MCF 10A (cell line): ENCODE data around the gene MED1. TPM values are rescaled to one million over a fixed set of nuclear protein-coding genes. Genes with fewer than 3 reads are reported as not detected.
"Not testable (repeated sequence)": the region's sequence is repeated elsewhere in the genome, so short reads cannot be mapped to it uniquely, and the experiment has no call there.

Experiments used
- BruUV-seq: library from RNA; stranded (reverse); fragments of 400-500 nt; replicated peaks from 2 replicates; lab custom pipeline; 2021; lab: Mats Ljungman, UMichigan
- CTCF ChIA-PET: fragments of 300-600 bp; sonication (Branson Sonifier 250); formaldehyde crosslinking; extraction: SDS; loops from one replicate; lab custom pipeline; 2021; ENCODE audit warnings: antibody characterized with exemption, inconsistent platforms; lab: Yijun Ruan, JAX
- POLR2A ChIA-PET: fragments of 300-600, 350-650 bp; sonication (Branson Sonifier 250); formaldehyde crosslinking; extraction: SDS; loops from one replicate; lab custom pipeline; 2020; ENCODE audit warnings: antibody characterized with exemption, inconsistent platforms; lab: Yijun Ruan, JAX
- DNase-seq: peaks from one replicate; pipeline ENCODE4 v3.0.0-alpha.2; 2018; ENCODE audit not compliant: unreplicated experiment
- H3K27ac Mint-ChIP-seq: one replicate; pipeline ENCODE4 v1.8.0; 2022; ENCODE audit warnings: mild to moderate bottlenecking, low read depth, mixed read lengths; ENCODE audit not compliant: unreplicated experiment
- H3K27me3 Mint-ChIP-seq: one replicate; pipeline ENCODE4 v1.8.0; 2022; ENCODE audit warnings: mixed read lengths; ENCODE audit not compliant: insufficient read depth, unreplicated experiment
- H3K36me3 Mint-ChIP-seq: one replicate; pipeline ENCODE4 v1.8.0; 2022; ENCODE audit warnings: mild to moderate bottlenecking, moderate library complexity, mixed read lengths; ENCODE audit not compliant: insufficient read depth, unreplicated experiment
- H3K4me1 Mint-ChIP-seq: one replicate; pipeline ENCODE4 v1.8.0; 2022; ENCODE audit warnings: mixed read lengths; ENCODE audit not compliant: insufficient read depth, unreplicated experiment
- H3K4me3 Mint-ChIP-seq: one replicate; pipeline ENCODE4 v1.8.0; 2022; ENCODE audit warnings: mild to moderate bottlenecking, moderate library complexity, mixed read lengths; ENCODE audit not compliant: unreplicated experiment
- H3K9me3 Mint-ChIP-seq: one replicate; pipeline ENCODE4 v1.8.0; 2022; ENCODE audit warnings: mixed read lengths; ENCODE audit not compliant: unreplicated experiment
- intact Hi-C: fragments of 100-400 bp; cut with micrococcal nuclease; formaldehyde crosslinking; loops from 2 replicates; pipeline ENCODE4 v1.14.1; 2022
- total RNA-seq: library from RNA; stranded (reverse); gene quantifications from 2 replicates; pipeline ENCODE4 v1.2.3, GENCODE V29; 2022
- TF ChIP-seq, protein P1 (sequence below): fragments of 200-600 bp; IDR thresholded peaks from one replicate; pipeline ENCODE4 v1.8.0; 2022; ENCODE audit warnings: antibody characterized with exemption, mild to moderate bottlenecking; ENCODE audit not compliant: unreplicated experiment

MED1 gene
- total RNA-seq, 1 experiment from 2014 or later = 59.0 TPM

DNA sequence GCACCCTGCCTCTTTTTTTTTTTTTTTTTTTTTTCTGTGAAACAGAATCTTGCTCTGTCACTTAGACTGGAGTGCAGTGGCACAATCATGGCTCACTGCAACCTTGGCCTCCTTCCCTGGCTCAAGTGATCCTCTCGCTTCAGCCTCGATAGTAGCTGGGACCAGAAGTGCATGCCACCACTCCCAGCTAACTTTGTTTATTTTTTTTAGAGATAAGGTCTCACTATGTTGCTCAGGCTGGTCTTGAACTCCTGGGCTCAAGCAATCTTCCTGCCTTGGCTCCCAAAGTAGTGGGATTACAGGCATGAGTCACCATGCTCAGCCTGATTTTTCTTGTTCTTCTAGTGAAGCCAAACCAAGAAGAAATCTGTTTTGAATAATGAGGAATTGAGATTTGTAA, 35.2 kb upstream of the MED1 start:
- Mint-ChIP-seq H3K27ac (peak overlapping the region; percentile 27), H3K9me3 (no peaks in the 10 kb centered on the region), H3K36me3 (peaks cover 51% of the 10 kb centered on the region), H3K27me3 (no peaks in the 10 kb centered on the region), H3K4me1 (no peaks in the 10 kb centered on the region), H3K4me3 (no peak overlapping the region)
- TF ChIP-seq, protein P1, sequence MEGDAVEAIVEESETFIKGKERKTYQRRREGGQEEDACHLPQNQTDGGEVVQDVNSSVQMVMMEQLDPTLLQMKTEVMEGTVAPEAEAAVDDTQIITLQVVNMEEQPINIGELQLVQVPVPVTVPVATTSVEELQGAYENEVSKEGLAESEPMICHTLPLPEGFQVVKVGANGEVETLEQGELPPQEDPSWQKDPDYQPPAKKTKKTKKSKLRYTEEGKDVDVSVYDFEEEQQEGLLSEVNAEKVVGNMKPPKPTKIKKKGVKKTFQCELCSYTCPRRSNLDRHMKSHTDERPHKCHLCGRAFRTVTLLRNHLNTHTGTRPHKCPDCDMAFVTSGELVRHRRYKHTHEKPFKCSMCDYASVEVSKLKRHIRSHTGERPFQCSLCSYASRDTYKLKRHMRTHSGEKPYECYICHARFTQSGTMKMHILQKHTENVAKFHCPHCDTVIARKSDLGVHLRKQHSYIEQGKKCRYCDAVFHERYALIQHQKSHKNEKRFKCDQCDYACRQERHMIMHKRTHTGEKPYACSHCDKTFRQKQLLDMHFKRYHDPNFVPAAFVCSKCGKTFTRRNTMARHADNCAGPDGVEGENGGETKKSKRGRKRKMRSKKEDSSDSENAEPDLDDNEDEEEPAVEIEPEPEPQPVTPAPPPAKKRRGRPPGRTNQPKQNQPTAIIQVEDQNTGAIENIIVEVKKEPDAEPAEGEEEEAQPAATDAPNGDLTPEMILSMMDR = no peak
- CTCF ChIA-PET = no interaction called here
- intact Hi-C loops = no loop called here
- POLR2A ChIA-PET = interaction anchor here (0.6 to 1.9 kb wide), 3 partner anchors 24 to 77 kb away, joined by 3 to 10 read pairs (median 3); no protein-coding TSS in a partner anchor
- BruUV-seq = no TSS peak
- DNase-seq = peak; percentile 62

- peak; percentile 91 for DNase-seq
- H3K27ac Mint-ChIP-seq = peak overlapping the region; percentile 27
- ChIA-PET POLR2A (interaction anchor here (0.5 to 1.9 kb wide), 8 partner anchors 12 to 76 kb away, joined by 3 to 10 read pairs (median 3); partner anchors contain the start of genes CDK12 and MED1), CTCF (interaction anchor here (0.5 to 0.7 kb wide), 2 partner anchors 13 to 502 kb away, joined by 3 read pairs; no protein-coding TSS in a partner anchor)
- H3K4me3 Mint-ChIP-seq = no peak overlapping the region
- BruUV-seq = no TSS peak
- no peaks in the 10 kb centered on the region for H3K4me1 Mint-ChIP-seq
- no peaks in the 10 kb centered on the region for H3K27me3 Mint-ChIP-seq
- no peaks in the 10 kb centered on the region for H3K9me3 Mint-ChIP-seq
- intact Hi-C loops = no loop called here
- TF ChIP-seq, protein P1 = no peak
- H3K36me3 Mint-ChIP-seq = peaks cover 51% of the 10 kb centered on the region
Measured at GRCh38 chr17:39485555-39485954, 34.5 kb upstream of the MED1 start.

GRCh38 chr17:39484178-39484577, 33.1 kb upstream of the MED1 start:
- peaks cover 57% of the 10 kb centered on the region for H3K36me3 Mint-ChIP-seq
- TF ChIP-seq, protein P1 = no peak
- intact Hi-C loops = no loop called here
- no peak overlapping the region for H3K4me3 Mint-ChIP-seq
- H3K27me3 Mint-ChIP-seq = no peaks in the 10 kb centered on the region
- no peaks in the 10 kb centered on the region for H3K9me3 Mint-ChIP-seq
- DNase-seq = no peak
- POLR2A ChIA-PET = interaction anchor here (1.0 to 1.1 kb wide), 2 partner anchors 21 to 23 kb away, joined by 3 read pairs; partner anchors contain the start of gene CDK12
- no peak overlapping the region for H3K27ac Mint-ChIP-seq
- CTCF ChIA-PET = interaction anchor here (0.6 kb wide), 1 partner anchor 42 kb away, joined by 3 read pairs; no protein-coding TSS in a partner anchor
- no peaks in the 10 kb centered on the region for H3K4me1 Mint-ChIP-seq
- no TSS peak for BruUV-seq

DNA sequence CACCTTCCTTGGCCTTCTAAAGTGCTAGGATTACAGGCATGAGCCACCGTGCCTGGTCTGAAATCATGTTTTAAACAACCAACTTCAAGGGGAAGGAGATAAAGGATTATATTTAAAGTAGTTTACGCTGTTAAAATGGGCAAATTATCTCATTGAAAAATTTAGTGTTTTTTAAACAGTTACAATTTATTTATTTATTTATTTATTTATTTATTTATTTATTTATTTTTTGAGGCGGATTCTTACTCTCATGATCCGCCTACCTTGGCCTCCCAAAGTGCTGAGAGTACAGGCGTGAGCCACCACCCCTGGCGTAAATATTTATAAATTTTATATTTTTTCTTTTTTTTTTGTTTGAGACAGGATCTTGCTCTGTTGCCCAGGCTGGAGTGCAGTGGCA, 32.4 kb upstream of the MED1 start:
- H3K27ac Mint-ChIP-seq = no peak overlapping the region
- intact Hi-C loops = no loop called here
- H3K36me3 Mint-ChIP-seq = peaks cover 56% of the 10 kb centered on the region
- H3K4me3 Mint-ChIP-seq = no peak overlapping the region
- ChIA-PET POLR2A (interaction anchor here (1.0 to 1.1 kb wide), 2 partner anchors 20 to 22 kb away, joined by 3 read pairs; partner anchors contain the start of gene CDK12), CTCF (interaction anchor here (0.6 kb wide), 1 partner anchor 42 kb away, joined by 3 read pairs; no protein-coding TSS in a partner anchor)
- DNase-seq = no peak
- H3K27me3 Mint-ChIP-seq = no peaks in the 10 kb centered on the region
- BruUV-seq = no TSS peak
- no peaks in the 10 kb centered on the region for H3K9me3 Mint-ChIP-seq
- H3K4me1 Mint-ChIP-seq = no peaks in the 10 kb centered on the region
- TF ChIP-seq, protein P1 = no peak

DNA sequence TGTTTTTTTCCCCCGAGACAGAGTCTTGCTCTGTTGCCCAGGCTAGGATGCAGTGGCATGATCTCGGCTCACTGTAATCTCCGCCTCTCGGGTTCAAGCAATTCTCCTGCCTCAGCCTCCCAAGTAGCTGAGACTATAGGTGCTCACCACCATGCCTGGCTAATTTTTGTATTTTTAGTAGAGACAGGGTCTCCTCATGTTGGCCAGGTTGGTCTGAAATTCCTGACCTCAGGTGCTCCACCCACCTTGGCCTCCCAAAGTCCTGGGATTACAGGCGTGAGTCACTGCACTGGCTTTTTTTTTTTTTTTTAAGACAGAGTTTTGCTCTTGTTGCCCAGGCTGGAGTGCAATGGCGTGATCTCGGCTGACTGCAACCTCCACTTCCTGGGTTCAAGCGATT, 28.6 kb upstream of the MED1 start:
- H3K27me3 Mint-ChIP-seq, H3K9me3 Mint-ChIP-seq, H3K4me3 Mint-ChIP-seq, CTCF ChIA-PET, H3K4me1 Mint-ChIP-seq, intact Hi-C loops, H3K27ac Mint-ChIP-seq, BruUV-seq: not testable (repeated sequence)
- peak; percentile 40 for DNase-seq
- POLR2A ChIA-PET = interaction anchor here (0.6 to 7.6 kb wide), 5 partner anchors 18 to 647 kb away, joined by 3 to 53 read pairs (median 4); partner anchors contain the start of genes CDK12 and MED1
- peaks cover 76% of the 10 kb centered on the region for H3K36me3 Mint-ChIP-seq
